MM.1S (cell line): ENCODE results near the gene PDAP1.

Source experiments
- DNase-seq: peaks from one replicate; pipeline ENCODE4 v3.0.0-alpha.2; 2015
- H2AFZ ChIP-seq: fragments of 300-600 bp; sonication (generic); 2 replicates; pipeline ENCODE4 v1.6.0; 2016; ENCODE audit warnings: antibody characterized with exemption, low read length
- H3F3A ChIP-seq: fragments of 300-600 bp; sonication (generic); 2 replicates; pipeline ENCODE4 v1.6.1; 2016; ENCODE audit warnings: mild to moderate bottlenecking, antibody characterized with exemption, low read length, moderate library complexity, mixed read lengths; ENCODE audit not compliant: insufficient read depth
- H3K27ac ChIP-seq: fragments of 300-600 bp; sonication (generic); 2 replicates; pipeline ENCODE4 v1.5.1; 2016; ENCODE audit warnings: mild to moderate bottlenecking, low read length
- H3K27me3 ChIP-seq: fragments of 300-600 bp; sonication (generic); replicated peaks from 2 replicates; pipeline ENCODE4 v1.6.0; 2016; ENCODE audit warnings: low read length; ENCODE audit not compliant: insufficient read depth
- H3K36me3 ChIP-seq: fragments of 300-600 bp; sonication (generic); replicated peaks from 2 replicates; pipeline ENCODE4 v1.6.1; 2016; ENCODE audit warnings: mild to moderate bottlenecking, low read length, mixed read lengths; ENCODE audit not compliant: insufficient read depth
- H3K4me1 ChIP-seq: fragments of 300-600 bp; sonication (generic); 2 replicates; pipeline ENCODE4 v1.6.1; 2016; ENCODE audit warnings: low read length, mixed read lengths
- H3K4me2 ChIP-seq: fragments of 300-600 bp; sonication (generic); 2 replicates; pipeline ENCODE4 v1.6.0; 2016; ENCODE audit warnings: low read depth, low read length
- H3K4me3 ChIP-seq: fragments of 300-600 bp; sonication (generic); 2 replicates; pipeline ENCODE4 v1.5.1; 2016; ENCODE audit warnings: low read length, mixed read lengths
- H3K79me2 ChIP-seq: fragments of 300-600 bp; sonication (generic); 2 replicates; pipeline ENCODE4 v1.6.1; 2016; ENCODE audit warnings: mixed run types, low read length, mixed read lengths
- H3K9ac ChIP-seq: fragments of 300-600 bp; sonication (generic); 2 replicates; pipeline ENCODE4 v1.6.1; 2016; ENCODE audit warnings: low read length, mixed read lengths
- H3K9me2 ChIP-seq: fragments of 300-600 bp; sonication (generic); replicated peaks from 2 replicates; pipeline ENCODE4 v1.6.1; 2016; ENCODE audit warnings: mild to moderate bottlenecking, low read length, mixed read lengths; ENCODE audit not compliant: insufficient read depth
- H3K9me3 ChIP-seq: fragments of 300-600 bp; sonication (generic); replicated peaks from 2 replicates; pipeline ENCODE4 v1.6.1; 2016; ENCODE audit warnings: mild to moderate bottlenecking, low read length, mixed read lengths; ENCODE audit not compliant: insufficient read depth
- H4K20me1 ChIP-seq: fragments of 300-600 bp; sonication (generic); 2 replicates; pipeline ENCODE4 v1.6.1; 2016; ENCODE audit warnings: mild to moderate bottlenecking, low read length, moderate library complexity, mixed read lengths; ENCODE audit not compliant: insufficient read depth
- EZH2 ChIP-seq: fragments of 300-600 bp; sonication (generic); optimal IDR thresholded peaks from 2 replicates; pipeline ENCODE3; 2017; ENCODE audit warnings: low read depth, mild to moderate bottlenecking, antibody characterized with exemption, low read length, mixed read lengths
- EZH2phosphoT487 ChIP-seq: fragments of 300-600 bp; sonication (generic); IDR thresholded peaks from 2 replicates; pipeline ENCODE4 v1.6.1; 2018; ENCODE audit warnings: antibody characterized with exemption, low read length
- TF ChIP-seq, protein P1 (sequence below): fragments of 300-600 bp; sonication (generic); IDR thresholded peaks from 2 replicates; pipeline ENCODE4 v1.5.1; 2016; ENCODE audit warnings: antibody characterized with exemption, low read length, mixed read lengths

Gene PDAP1

GRCh38 chr7:99372275-99373090 is 35.9 kb downstream of the PDAP1 start:
- Histone ChIP-seq H3K9me2 (no peaks in the 10 kb centered on the region), H3F3A (peaks cover 4% of the 10 kb centered on the region; the same call in 1 of the 2 replicates), H3K27me3 (no peaks in the 10 kb centered on the region), H3K27ac (no peak overlapping the region), H3K9me3 (no peaks in the 10 kb centered on the region), H2AFZ (no peak overlapping the region), H3K36me3 (no peaks in the 10 kb centered on the region), H3K4me2 (no peak overlapping the region), H3K79me2 (peaks cover 30% of the 10 kb centered on the region), H4K20me1 (no peaks in the 10 kb centered on the region), H3K4me3 (no peak overlapping the region), H3K9ac (no peak overlapping the region), H3K4me1 (no peaks in the 10 kb centered on the region)
- DNase-seq, result no peak
- TF ChIP-seq, protein P1, sequence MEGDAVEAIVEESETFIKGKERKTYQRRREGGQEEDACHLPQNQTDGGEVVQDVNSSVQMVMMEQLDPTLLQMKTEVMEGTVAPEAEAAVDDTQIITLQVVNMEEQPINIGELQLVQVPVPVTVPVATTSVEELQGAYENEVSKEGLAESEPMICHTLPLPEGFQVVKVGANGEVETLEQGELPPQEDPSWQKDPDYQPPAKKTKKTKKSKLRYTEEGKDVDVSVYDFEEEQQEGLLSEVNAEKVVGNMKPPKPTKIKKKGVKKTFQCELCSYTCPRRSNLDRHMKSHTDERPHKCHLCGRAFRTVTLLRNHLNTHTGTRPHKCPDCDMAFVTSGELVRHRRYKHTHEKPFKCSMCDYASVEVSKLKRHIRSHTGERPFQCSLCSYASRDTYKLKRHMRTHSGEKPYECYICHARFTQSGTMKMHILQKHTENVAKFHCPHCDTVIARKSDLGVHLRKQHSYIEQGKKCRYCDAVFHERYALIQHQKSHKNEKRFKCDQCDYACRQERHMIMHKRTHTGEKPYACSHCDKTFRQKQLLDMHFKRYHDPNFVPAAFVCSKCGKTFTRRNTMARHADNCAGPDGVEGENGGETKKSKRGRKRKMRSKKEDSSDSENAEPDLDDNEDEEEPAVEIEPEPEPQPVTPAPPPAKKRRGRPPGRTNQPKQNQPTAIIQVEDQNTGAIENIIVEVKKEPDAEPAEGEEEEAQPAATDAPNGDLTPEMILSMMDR, result no peak
- no peak for TF ChIP-seq EZH2phosphoT487
- no peak for TF ChIP-seq EZH2

- H3K9me3 ChIP-seq, result no peaks in the 10 kb centered on the region
- TF ChIP-seq, protein P1, result no peak
- TF ChIP-seq EZH2, result no peak
- TF ChIP-seq EZH2phosphoT487, result no peak
- no peak overlapping the region for H3K4me2 ChIP-seq
- no peak overlapping the region for H3K27ac ChIP-seq
- H3K9me2 ChIP-seq, result no peaks in the 10 kb centered on the region
- no peaks in the 10 kb centered on the region for H3K4me1 ChIP-seq
- no peak overlapping the region for H3K4me3 ChIP-seq
- H3K79me2 ChIP-seq, result peaks cover 20% of the 10 kb centered on the region
- no peak overlapping the region for H3K9ac ChIP-seq
- H3F3A ChIP-seq, result no peaks in the 10 kb centered on the region
- no peaks in the 10 kb centered on the region for H3K27me3 ChIP-seq
- H4K20me1 ChIP-seq, result no peaks in the 10 kb centered on the region
- H2AFZ ChIP-seq, result no peak overlapping the region
- H3K36me3 ChIP-seq, result no peaks in the 10 kb centered on the region
- no peak for DNase-seq
These were observed 36.9 kb downstream of the PDAP1 start for GRCh38 chr7:99371376-99371920.

DNA sequence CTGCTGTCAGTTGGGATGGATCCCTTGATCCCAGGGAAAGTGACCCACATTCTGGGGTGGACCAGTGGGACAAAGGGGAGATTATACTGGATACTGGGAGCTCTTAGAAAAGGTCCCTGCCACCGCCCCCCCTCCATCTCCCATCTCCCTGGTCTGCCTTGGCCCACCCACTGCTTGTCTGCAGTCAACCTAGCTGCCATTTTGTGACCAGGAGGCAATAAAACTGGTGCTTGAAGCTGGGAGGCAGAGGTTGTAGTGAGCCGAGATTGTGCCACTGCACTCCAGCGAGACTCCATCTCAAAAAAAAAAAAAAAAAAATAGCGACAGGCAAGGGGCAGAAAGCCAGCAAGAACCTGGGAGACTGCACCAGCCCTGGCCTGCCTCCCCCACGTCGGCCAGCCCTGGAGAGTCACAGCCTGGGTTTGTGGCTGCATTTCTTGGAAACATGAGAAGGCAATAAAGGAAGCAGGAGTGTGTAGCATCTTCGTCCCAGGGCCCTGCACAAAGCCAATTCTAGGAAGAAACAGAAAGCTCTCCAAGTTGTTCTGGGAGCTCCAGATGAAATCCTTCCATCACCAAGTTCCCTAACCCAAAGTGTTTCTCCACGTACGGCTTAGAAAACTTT is 38.5 kb downstream of the PDAP1 start:
- no peak overlapping the region for H3K4me2 ChIP-seq
- no peak overlapping the region for H3K9ac ChIP-seq
- H3K4me3 ChIP-seq, result no peak overlapping the region
- no peaks in the 10 kb centered on the region for H3K27me3 ChIP-seq
- H3K9me3 ChIP-seq, result no peaks in the 10 kb centered on the region
- DNase-seq, result no peak
- H3K9me2 ChIP-seq, result no peaks in the 10 kb centered on the region
- no peak overlapping the region for H3K27ac ChIP-seq
- H3K36me3 ChIP-seq, result no peaks in the 10 kb centered on the region
- no peaks in the 10 kb centered on the region for H4K20me1 ChIP-seq
- no peak for TF ChIP-seq EZH2
- TF ChIP-seq, protein P1, result no peak
- TF ChIP-seq EZH2phosphoT487, result no peak
- H2AFZ ChIP-seq, result no peak overlapping the region
- peaks cover 4% of the 10 kb centered on the region for H3K79me2 ChIP-seq
- H3K4me1 ChIP-seq, result no peaks in the 10 kb centered on the region
- no peaks in the 10 kb centered on the region for H3F3A ChIP-seq
